ENCODE measurements around the gene PSMG1.

GRCh38 chr21:39152271-39152670 lies 31.0 kb downstream of the PSMG1 start:
- TF ChIP-seq CTCF (conservative IDR thresholded peaks at IDR 0.05) (no peak), EZH2 (IDR thresholded peaks at IDR 0.05; ENCODE audit: low read depth) (no peak)

Measured in PC-9 (cell line).